ENCODE results near the gene OGFOD1.
A peak's percentile ranks its signal among the peaks of the same experiment; 100 is the strongest.
"Not testable (repeated sequence)": the region's sequence is repeated elsewhere in the genome, so short reads cannot be mapped to it uniquely, and the experiment has no call there.

The OGFOD1 gene

GRCh38 chr16:56480776-56481467 lies 29.6 kb downstream of the OGFOD1 start:
- DNase-seq (ENCODE audit: low read depth), result no peak

- DNase-seq (ENCODE audit: low read depth), result no peak
These were observed 30.2 kb downstream of the OGFOD1 start for GRCh38 chr16:56481468-56482122.

GRCh38 chr16:56482683-56483236 lies 31.4 kb downstream of the OGFOD1 start:
- DNase-seq (ENCODE audit: low read depth), result no peak

- no peak for DNase-seq (ENCODE audit: low read depth)
These were observed 32.0 kb downstream of the OGFOD1 start for GRCh38 chr16:56483394-56483793.

- no peak for DNase-seq (ENCODE audit: low read depth)
These were observed 36.7 kb downstream of the OGFOD1 start for GRCh38 chr16:56488035-56488434.

- not testable (repeated sequence) for DNase-seq (ENCODE audit: low read depth)
These were observed 37.5 kb downstream of the OGFOD1 start for GRCh38 chr16:56488868-56489267.

GRCh38 chr16:56491657-56492261 lies 40.4 kb downstream of the OGFOD1 start:
- DNase-seq (ENCODE audit: low read depth), result no peak

GRCh38 chr16:56493126-56493525 lies 41.8 kb downstream of the OGFOD1 start:
- DNase-seq (ENCODE audit: low read depth), result no peak

GRCh38 chr16:56493815-56494214 lies 42.5 kb downstream of the OGFOD1 start:
- DNase-seq (ENCODE audit: low read depth), result no peak

GRCh38 chr16:56505181-56505580 lies 53.8 kb downstream of the OGFOD1 start:
- no peak for DNase-seq (ENCODE audit: low read depth)

GRCh38 chr16:56506941-56507340 lies 55.6 kb downstream of the OGFOD1 start:
- DNase-seq (ENCODE audit: low read depth), result no peak

- DNase-seq (ENCODE audit: low read depth), result no peak
These were observed 59.2 kb downstream of the OGFOD1 start for GRCh38 chr16:56510544-56510943.

GRCh38 chr16:56512025-56512424 lies 60.7 kb downstream of the OGFOD1 start:
- DNase-seq (ENCODE audit: low read depth), result no peak

- no peak for DNase-seq (ENCODE audit: low read depth)
These were observed 61.7 kb downstream of the OGFOD1 start for GRCh38 chr16:56513091-56513490.

- peak; percentile 31 for DNase-seq (ENCODE audit: low read depth)
These were observed 62.6 kb downstream of the OGFOD1 start for GRCh38 chr16:56513972-56514371.

- no peak for DNase-seq (ENCODE audit: low read depth)
These were observed 63.5 kb downstream of the OGFOD1 start for GRCh38 chr16:56514845-56515244.

- no peak for DNase-seq (ENCODE audit: low read depth)
These were observed 64.3 kb downstream of the OGFOD1 start for GRCh38 chr16:56515665-56516064.

- DNase-seq (ENCODE audit: low read depth), result no peak
These were observed 65.9 kb downstream of the OGFOD1 start for GRCh38 chr16:56517206-56517605.

- DNase-seq (ENCODE audit: low read depth), result no peak
These were observed 67.1 kb downstream of the OGFOD1 start for GRCh38 chr16:56518425-56518824.

GRCh38 chr16:56519459-56520250 lies 68.3 kb downstream of the OGFOD1 start, which contains the start of gene BBS2:
TSS of gene BBS2 (minus strand) at chr16:56520024. CDS start at chr16:56519862, 162 bp downstream.
- DNase-seq (ENCODE audit: low read depth), result peak; percentile 89

- DNase-seq (ENCODE audit: low read depth), result no peak
These were observed 68.9 kb downstream of the OGFOD1 start for GRCh38 chr16:56520251-56520577.

- DNase-seq (ENCODE audit: low read depth), result no peak
These were observed 73.9 kb downstream of the OGFOD1 start for GRCh38 chr16:56525236-56525635.
